Stimulated activated naive B cell treated with anti-CD40 and anti-IgM and Interleukin-4, amounts not matched to agents 10 μg/mL and 1 μg/mL and 100 μg/mL, for 72 hours (primary cell): ENCODE measurements around the gene CACNA1C.

ENCODE experiments used
- ATAC-seq, 2 donors: fragments of 150-1000 bp; cut with Tn5 transposase; replicated peaks; 2 replicates each; pipeline ENCODE4 v1.10.0; 2021; ENCODE audit warnings: moderate library complexity in 1 of 2
- DNase-seq: peaks from one replicate; pipeline ENCODE4 v3.0.0; 2021
- H3K27ac Mint-ChIP-seq: one replicate; pipeline ENCODE4 v1.8.0; 2022; ENCODE audit warnings: mild to moderate bottlenecking, mixed read lengths
- H3K27me3 Mint-ChIP-seq, 2 donors: one replicate each; pipeline ENCODE4 v1.8.0; 2022; ENCODE audit warnings: mixed read lengths in 2 of 2
- H3K36me3 Mint-ChIP-seq, 2 donors: one replicate each; pipeline ENCODE4 v1.8.0; 2022; ENCODE audit warnings: mixed read lengths in 2 of 2, mild to moderate bottlenecking in 1 of 2
- H3K4me1 Mint-ChIP-seq, 2 donors: one replicate each; pipeline ENCODE4 v1.8.0; 2022; ENCODE audit warnings: mixed read lengths in 2 of 2, mild to moderate bottlenecking in 1 of 2
- H3K4me3 Mint-ChIP-seq, 2 donors: one replicate each; pipeline ENCODE4 v1.8.0; 2022; ENCODE audit warnings: mild to moderate bottlenecking in 2 of 2, mixed read lengths in 2 of 2, moderate library complexity in 1 of 2
- H3K9me3 Mint-ChIP-seq, 2 donors: one replicate each; pipeline ENCODE4 v1.8.0; 2022; ENCODE audit warnings: mixed read lengths in 2 of 2, mild to moderate bottlenecking in 1 of 2

Gene CACNA1C

DNA sequence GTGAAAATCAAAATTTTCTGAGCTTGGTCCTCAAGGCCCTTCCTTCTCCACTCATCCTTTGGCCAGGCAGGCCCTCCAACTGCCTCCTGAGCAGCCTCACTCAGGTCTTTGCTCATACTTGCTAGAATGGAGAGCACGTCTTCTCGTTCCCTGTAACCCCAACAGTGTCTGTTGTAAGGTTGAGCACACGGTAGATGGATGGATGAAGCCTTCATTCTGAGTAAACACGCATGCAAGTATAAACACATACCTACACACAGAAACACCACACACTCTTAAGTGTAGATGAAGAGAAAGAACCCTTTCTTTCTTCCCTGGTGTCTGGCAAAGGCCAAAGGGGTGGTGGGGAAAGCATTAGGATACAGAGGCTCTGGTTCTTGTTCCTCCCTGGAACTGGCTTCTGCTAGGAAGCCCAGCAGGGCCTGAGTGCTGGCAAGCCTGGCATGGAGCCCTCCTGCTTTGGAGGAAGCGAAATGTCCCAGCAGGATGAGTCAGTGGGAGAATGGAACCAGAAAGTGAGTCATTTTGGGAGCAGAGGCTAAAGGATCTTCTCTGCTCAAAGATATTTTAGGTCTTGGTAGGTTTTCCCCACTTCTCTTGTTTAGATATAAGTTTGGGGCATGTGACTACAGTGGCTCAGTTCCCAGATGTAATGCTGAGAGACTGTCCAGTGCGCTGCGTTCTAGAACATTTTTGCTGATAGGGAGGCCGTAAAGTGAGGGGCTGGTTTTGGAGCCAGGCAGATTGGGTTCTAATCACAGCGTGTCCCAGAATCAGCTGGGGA lies 127.4 kb downstream of the CACNA1C start:
- Mint-ChIP-seq H3K9me3 (no peaks in the 10 kb centered on the region), H3K36me3 (no peaks in the 10 kb centered on the region), H3K27me3 (peaks cover 13 to 20% of the 10 kb centered on the region in 2 donors), H3K27ac (peak overlapping the region; percentile 6), H3K4me3 (no peak overlapping the region), H3K4me1 (peaks cover 2 to 5% of the 10 kb centered on the region in 2 donors)
- no peak for ATAC-seq
- DNase-seq = no peak

DNA sequence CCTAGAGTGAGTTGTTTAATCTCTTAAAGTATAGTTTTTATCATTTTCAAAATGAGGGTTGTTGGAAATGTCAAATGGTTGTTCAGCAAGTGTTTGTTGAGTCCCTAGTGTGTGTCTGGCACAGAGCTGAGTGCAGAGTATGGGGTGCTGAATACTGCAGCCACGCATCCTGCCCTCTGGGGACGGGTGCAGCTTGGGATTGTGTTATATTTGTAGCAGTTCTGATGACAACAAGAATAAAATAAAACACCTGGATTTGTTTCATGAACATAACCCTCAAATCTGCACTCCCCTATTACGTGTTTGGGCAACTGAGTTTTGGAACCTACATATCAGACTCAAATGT lies 127.9 kb downstream of the CACNA1C start:
- Mint-ChIP-seq H3K4me1 (peaks cover 2 to 5% of the 10 kb centered on the region in 2 donors), H3K27me3 (peaks cover 11 to 20% of the 10 kb centered on the region in 2 donors), H3K9me3 (no peaks in the 10 kb centered on the region), H3K4me3 (no peak overlapping the region), H3K27ac (no peak overlapping the region), H3K36me3 (no peaks in the 10 kb centered on the region)
- no peak for DNase-seq
- no peak for ATAC-seq

DNA sequence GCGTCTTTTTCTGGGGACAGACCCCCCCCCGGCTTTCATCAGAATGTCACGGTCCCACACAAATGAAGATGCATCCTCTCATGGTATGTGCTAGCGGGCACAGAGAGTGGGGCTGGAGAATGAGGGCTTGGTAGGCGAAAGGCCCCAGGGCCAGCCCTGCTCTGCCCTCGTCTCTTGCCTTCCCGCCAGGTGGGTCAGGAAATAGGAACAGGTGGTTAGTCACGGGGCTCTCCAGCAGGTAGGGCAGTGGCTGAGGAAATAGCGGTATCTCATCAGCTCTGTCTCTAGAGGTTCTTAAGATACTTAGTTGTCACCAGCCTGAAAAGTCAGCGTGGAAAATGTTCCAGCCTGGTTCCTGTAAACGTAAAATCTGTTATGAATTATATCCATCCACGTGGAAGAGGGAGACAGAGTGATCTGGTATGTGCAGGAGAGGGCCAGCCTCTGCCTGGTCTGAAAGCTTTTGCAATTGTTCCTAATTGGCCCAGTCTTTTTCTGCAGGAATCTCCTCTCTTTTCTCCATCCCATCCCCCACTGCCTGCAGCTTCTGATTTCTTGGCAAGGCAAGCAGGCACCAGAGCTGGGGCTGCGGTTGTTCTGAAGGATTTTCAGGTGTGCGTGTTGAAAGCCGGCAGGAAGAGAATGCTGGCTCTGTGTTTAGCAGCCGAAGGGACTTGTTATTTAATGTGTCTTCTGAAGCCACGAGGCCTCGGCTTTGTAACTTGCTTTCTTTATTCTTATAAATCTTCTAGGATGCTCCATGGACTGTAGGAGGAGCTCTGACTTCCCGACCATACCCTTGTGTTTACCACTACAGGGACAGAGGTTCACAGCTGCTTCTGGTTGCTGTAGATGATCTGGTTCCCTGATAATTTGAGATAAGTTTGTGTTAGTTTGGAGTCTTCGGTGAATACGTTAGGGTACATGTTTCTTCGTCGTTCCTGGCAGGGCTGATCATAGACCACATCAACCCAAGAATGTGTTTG lies 131.1 kb downstream of the CACNA1C start:
- peaks cover 5 to 9% of the 10 kb centered on the region in 2 donors for H3K4me1 Mint-ChIP-seq
- H3K4me3 Mint-ChIP-seq = no peak overlapping the region
- no peak for DNase-seq
- no peaks in the 10 kb centered on the region for H3K36me3 Mint-ChIP-seq
- peaks cover 5 to 6% of the 10 kb centered on the region in 2 donors for H3K27me3 Mint-ChIP-seq
- H3K9me3 Mint-ChIP-seq = no peaks in the 10 kb centered on the region
- ATAC-seq = no peak
- H3K27ac Mint-ChIP-seq = no peak overlapping the region

DNA sequence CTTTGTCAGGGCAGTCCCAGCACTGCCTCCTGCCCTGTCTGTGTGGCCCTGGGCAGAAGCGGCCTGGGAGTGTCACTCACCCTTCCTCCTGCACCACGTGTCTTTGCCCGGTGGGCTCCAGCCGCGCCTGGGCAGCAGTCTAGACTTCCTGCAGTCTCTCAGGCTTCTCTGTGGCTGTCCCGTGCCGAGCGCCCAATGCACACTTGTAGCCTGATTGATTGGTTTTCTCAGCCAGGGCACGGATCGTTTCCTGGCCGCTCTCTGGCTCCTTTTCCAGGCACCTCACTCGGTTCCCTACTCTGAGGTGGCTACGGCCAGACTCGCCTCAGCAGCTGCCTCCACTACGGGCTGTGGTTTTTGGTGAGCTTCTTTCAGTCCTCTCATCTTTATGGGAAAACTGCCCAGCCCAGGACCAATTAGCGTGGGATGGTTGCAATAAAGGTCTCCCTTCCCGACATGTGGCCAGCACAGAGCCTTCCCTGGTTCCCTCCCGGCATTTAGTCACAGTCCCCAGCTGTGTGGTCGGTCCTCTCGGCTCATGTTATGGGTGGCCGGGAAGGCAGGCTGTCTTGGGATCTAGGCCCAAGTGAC lies 133.1 kb downstream of the CACNA1C start:
- Mint-ChIP-seq H3K27me3 (peaks cover 3 to 5% of the 10 kb centered on the region in 2 donors), H3K4me3 (no peak overlapping the region), H3K36me3 (no peaks in the 10 kb centered on the region), H3K4me1 (peaks cover 5 to 9% of the 10 kb centered on the region in 2 donors), H3K27ac (no peak overlapping the region), H3K9me3 (no peaks in the 10 kb centered on the region)
- DNase-seq (no peak), ATAC-seq (no peak)

DNA sequence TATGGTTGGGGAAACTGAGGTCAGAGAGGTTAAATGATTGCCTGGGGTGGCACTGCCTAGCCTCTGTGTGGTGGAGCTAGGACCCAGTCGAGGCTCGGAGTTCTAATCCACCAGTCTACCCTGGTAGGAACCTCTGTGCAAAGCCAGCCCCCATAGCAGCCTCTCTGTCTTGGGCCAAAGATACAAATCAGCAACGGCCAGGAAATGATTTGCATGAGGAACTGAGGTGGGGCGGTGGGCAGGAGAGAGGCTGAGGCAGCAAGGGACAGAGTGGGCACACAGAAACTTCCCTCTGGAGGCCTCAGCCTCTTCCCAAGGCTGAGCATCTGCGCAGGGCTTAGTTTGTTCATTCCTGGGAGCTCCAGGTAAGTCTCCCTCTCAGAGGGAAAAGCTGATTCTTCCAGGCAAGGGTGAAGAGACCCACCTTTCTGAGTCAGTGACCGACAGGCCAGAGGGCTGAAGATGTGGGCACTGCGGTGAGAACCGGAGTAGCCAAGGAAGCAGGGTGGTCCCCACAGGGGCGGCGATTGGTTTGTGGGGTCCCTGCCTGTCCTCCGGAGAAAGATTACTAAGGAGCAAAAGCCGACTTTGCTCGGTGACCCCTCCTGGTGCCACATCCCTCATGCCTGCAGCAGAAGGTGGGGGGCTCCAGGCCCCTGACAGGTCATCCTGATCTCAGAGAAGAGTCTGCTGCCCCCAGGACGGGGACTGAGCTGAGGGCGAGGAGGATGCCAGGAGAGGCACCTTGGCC lies 134.6 kb downstream of the CACNA1C start:
- H3K36me3 Mint-ChIP-seq = no peaks in the 10 kb centered on the region
- H3K4me1 Mint-ChIP-seq = peaks cover 5 to 9% of the 10 kb centered on the region in 2 donors
- no peak overlapping the region for H3K4me3 Mint-ChIP-seq

DNA sequence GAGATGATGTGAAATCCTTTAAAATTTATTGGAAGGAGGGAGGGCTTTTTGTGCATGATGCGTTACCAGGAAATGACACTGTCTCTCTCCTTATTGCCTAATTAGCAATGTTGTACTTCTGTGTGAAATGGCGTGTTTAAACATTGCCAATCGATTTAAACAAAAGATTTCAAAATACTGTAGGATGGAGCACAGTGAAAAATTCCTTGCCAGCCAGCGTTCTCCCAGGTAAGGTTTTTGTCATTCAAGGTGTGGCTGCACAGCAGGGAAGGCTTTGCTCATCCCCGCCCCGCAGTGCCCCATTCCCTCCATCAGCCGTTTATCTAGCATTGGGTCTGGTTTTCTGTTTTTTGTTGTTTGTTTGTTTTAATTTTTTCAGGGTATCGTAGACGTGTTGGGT lies 137.3 kb downstream of the CACNA1C start:
- no peaks in the 10 kb centered on the region for H3K27me3 Mint-ChIP-seq
- no peak overlapping the region for H3K27ac Mint-ChIP-seq
- ATAC-seq (no peak), DNase-seq (no peak)
- H3K4me1 Mint-ChIP-seq = peaks cover 0 to 7% of the 10 kb centered on the region in 2 donors
- peaks cover 2 to 7% of the 10 kb centered on the region in 2 donors for H3K9me3 Mint-ChIP-seq
- no peaks in the 10 kb centered on the region for H3K36me3 Mint-ChIP-seq
- H3K4me3 Mint-ChIP-seq = no peak overlapping the region

More for the DNA sequence above, 134.6 kb downstream of the CACNA1C start:
- peaks cover 3 to 5% of the 10 kb centered on the region in 2 donors for H3K27me3 Mint-ChIP-seq
- no peak overlapping the region for H3K27ac Mint-ChIP-seq
- H3K9me3 Mint-ChIP-seq = peaks cover 2 to 7% of the 10 kb centered on the region in 2 donors
- ATAC-seq (no peak), DNase-seq (no peak)

DNA sequence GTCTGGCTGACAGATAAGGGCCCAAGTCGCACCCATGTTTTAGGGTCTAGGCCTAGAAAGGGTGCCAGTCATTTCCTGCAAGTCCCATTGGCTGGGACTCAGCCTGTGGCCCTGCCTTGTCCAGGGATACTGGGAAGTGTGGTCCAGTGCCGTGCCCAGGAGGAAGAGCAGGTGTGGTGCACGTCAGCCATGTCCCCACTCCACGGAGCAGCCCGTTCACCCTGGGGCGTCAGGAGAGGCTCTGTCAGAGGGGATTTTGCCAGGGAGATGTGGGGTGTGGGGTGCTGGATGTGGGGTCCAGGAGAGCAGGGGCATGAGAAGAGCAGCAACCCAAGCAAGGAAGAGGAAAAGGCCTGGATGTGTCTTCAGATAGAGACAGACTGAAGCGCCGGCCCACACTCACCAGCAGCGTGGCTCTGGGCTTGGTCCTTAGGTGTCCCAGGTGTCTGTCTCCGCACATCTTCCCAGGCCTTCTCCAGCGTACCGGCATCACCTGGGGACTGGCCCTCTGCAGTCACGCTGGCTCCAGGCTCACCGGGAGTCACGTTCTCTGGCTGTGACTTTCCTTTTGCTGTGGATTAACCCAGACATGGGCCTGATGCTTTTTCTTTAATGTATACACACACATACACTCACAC lies 138.2 kb downstream of the CACNA1C start:
- Mint-ChIP-seq H3K36me3 (no peaks in the 10 kb centered on the region), H3K27me3 (no peaks in the 10 kb centered on the region), H3K4me1 (peaks cover 0 to 7% of the 10 kb centered on the region in 2 donors), H3K9me3 (peaks cover 2 to 7% of the 10 kb centered on the region in 2 donors), H3K4me3 (no peak overlapping the region), H3K27ac (no peak overlapping the region)
- DNase-seq = no peak
- ATAC-seq = no peak

DNA sequence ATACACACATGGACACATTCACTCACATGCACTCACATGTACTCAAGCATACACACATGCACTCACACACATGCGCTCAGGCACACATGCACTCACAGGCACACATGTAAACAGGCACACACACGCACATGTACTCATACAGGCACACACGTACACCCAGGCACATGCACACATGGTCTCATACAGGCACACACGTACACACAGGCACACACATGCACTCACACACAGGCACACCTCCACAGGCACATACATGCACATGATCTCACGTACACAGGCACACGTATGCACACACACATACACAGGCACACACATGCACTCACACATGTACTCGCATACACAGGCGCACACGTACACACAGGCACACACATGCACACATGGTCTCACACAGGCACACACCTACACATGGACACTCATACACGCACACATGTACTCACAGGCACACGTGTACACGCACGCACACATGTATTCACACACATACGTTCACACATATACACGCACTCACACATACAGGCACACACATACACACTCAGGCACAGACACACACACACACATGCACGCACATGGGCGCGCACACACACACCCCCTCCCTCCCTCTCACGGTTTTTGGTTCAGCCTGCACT lies 138.9 kb downstream of the CACNA1C start:
- no peak for DNase-seq
- peaks cover 0 to 7% of the 10 kb centered on the region in 2 donors for H3K4me1 Mint-ChIP-seq
- no peaks in the 10 kb centered on the region for H3K36me3 Mint-ChIP-seq
- H3K27ac Mint-ChIP-seq = no peak overlapping the region
- no peaks in the 10 kb centered on the region for H3K27me3 Mint-ChIP-seq
- no peak overlapping the region for H3K4me3 Mint-ChIP-seq
- no peak for ATAC-seq
- H3K9me3 Mint-ChIP-seq = peaks cover 2 to 7% of the 10 kb centered on the region in 2 donors

DNA sequence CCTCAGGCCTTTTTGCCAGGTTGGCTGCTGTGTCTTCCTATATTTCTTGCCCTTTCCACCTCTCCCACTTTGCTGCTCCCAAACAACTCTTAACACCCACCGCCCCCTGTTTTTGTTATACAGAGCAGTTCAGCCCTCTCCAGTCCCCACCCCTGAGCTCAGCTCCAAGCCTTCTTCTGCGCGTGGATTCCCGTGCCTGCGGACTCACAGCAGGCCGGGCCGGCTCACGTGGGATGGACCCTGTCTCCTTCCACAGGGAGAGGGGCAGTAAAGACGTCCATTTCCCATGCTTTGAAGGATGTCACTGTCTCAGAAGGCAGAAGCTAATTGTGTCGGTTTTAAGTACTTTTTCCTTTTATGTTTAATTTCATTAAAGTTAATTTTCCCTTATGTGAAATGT lies 139.4 kb downstream of the CACNA1C start:
- peaks cover 0 to 3% of the 10 kb centered on the region in 2 donors for H3K4me1 Mint-ChIP-seq
- H3K27ac Mint-ChIP-seq = no peak overlapping the region
- DNase-seq (no peak), ATAC-seq (no peak)
- no peaks in the 10 kb centered on the region for H3K36me3 Mint-ChIP-seq
- H3K9me3 Mint-ChIP-seq = peaks cover 2 to 7% of the 10 kb centered on the region in 2 donors
- no peak overlapping the region for H3K4me3 Mint-ChIP-seq
- no peaks in the 10 kb centered on the region for H3K27me3 Mint-ChIP-seq

DNA sequence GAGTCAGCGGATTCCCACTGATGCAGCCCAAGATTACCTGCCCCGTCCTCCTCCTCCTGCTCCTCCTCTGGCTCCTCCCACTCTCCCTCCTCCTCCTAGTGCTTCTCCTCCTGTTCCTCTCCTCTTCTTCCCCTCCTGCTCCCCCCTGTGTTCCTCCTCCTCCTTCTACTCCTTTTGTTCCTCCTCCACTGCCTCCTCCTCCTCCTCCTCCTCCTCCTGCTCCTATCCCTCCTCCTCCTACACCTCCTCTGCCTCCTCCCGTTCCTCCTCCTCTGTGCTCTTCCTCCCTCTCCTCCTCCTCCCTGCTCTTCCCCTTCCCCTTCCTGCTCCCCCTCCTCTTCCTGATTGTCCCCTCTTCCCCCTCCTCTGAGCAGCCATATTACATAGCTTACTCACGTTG lies 141.3 kb downstream of the CACNA1C start:
- H3K4me3 Mint-ChIP-seq = no peak overlapping the region
- H3K36me3 Mint-ChIP-seq = no peaks in the 10 kb centered on the region
- H3K4me1 Mint-ChIP-seq = no peaks in the 10 kb centered on the region
- ATAC-seq (no peak), DNase-seq (no peak)
- H3K9me3 Mint-ChIP-seq = peaks cover 2 to 7% of the 10 kb centered on the region in 2 donors
- no peak overlapping the region for H3K27ac Mint-ChIP-seq
- H3K27me3 Mint-ChIP-seq = no peaks in the 10 kb centered on the region

DNA sequence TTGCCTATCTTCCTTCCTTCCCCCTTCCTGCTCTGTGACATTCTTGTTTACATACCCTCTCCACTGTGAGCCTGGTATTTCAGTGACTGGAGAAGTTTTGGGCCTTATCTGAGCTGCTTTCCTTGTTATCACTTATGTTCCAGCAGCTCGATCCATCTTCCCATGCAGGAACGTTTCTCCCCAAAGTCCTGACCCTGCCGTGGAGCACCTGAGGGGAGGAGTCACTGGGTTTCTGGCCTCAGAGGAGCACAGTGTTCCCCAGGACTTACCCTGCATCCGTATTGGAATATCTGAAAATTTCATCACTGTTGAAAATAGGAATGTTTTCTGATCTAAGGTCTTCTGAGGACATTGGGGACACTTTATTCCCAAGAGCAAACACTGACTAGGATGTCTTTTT lies 141.8 kb downstream of the CACNA1C start:
- ATAC-seq = no peak
- Mint-ChIP-seq H3K4me3 (no peak overlapping the region), H3K4me1 (no peaks in the 10 kb centered on the region), H3K36me3 (no peaks in the 10 kb centered on the region), H3K27me3 (no peaks in the 10 kb centered on the region), H3K27ac (no peak overlapping the region), H3K9me3 (peaks cover 2 to 7% of the 10 kb centered on the region in 2 donors)
- no peak for DNase-seq

DNA sequence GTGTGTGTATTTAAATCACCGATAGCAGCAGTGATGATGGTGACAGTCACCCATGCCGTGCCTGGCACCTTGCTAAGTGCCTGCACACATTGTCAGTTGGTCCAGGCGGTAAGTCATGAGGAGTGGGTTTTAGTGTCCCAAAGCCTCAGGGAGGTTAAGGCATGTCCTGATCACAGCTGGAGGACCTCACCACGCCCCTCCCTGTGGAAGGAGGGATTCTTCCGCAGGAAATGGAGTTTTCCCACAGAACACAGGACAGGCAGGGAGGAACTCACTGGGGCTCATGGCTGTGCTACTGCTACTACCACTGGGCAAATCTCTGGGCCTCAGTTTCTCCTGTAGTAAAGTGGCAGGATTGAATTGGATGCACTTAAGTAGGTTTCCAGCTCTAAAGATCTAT lies 142.3 kb downstream of the CACNA1C start:
- DNase-seq (no peak), ATAC-seq (no peak)
- Mint-ChIP-seq H3K9me3 (peaks cover 2 to 7% of the 10 kb centered on the region in 2 donors), H3K27ac (no peak overlapping the region), H3K4me3 (no peak overlapping the region), H3K27me3 (no peaks in the 10 kb centered on the region), H3K4me1 (no peaks in the 10 kb centered on the region), H3K36me3 (no peaks in the 10 kb centered on the region)

DNA sequence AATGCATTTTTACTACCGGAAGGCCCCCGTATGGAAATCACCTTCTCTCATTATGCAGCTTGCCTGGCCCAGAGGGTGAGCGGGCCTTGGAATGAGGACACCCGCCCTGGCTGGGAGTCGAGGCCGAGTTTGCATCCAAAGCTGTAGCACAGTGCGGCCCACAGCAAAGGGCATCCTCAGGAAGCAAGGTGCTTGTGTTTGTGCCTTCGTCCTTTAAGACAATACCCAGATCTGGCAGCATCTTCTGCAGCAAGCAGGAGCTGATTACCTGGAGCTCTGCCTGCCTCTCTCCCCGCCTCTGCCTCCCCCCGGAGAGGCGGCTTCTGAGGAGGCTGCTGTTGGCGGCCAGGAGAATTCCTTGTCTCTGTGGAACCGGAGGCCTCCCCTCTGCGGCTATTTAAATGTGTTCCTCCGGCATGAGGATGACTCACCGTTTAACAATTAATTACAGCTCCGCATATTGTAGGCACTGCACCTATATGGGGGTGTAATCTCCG lies 145.3 kb downstream of the CACNA1C start:
- Mint-ChIP-seq H3K4me1 (no peaks in the 10 kb centered on the region), H3K9me3 (no peaks in the 10 kb centered on the region), H3K27me3 (peaks cover 0 to 6% of the 10 kb centered on the region in 2 donors), H3K27ac (no peak overlapping the region), H3K36me3 (no peaks in the 10 kb centered on the region), H3K4me3 (no peak overlapping the region)
- no peak for DNase-seq
- ATAC-seq = no peak
